Neural cell (in vitro differentiated cells): ENCODE results near the gene TMEM94.

ENCODE experiments used
- CTCF ChIP-seq: fragments of 450-650 bp; IDR thresholded peaks from 2 replicates; pipeline ENCODE4 v1.5.1; 2014; ENCODE audit warnings: antibody characterized with exemption, mild to moderate bottlenecking, moderate library complexity; ENCODE audit not compliant: poor library complexity, severe bottlenecking
- EP300 ChIP-seq: fragments of 450-650 bp; conservative IDR thresholded peaks from 2 replicates; pipeline ENCODE4 v1.6.1; 2014; ENCODE audit warnings: antibody characterized with exemption, mild to moderate bottlenecking, moderate library complexity; ENCODE audit not compliant: poor library complexity, severe bottlenecking
- EZH2 ChIP-seq: fragments of 200-600, 300-800 bp; shearing (Covaris generic), sonication (generic); IDR thresholded peaks from 2 replicates; pipeline ENCODE4 v1.6.1; 2014; ENCODE audit warnings: antibody characterized with exemption, low read length, borderline replicate concordance, mild to moderate bottlenecking; ENCODE audit not compliant: insufficient read depth, poor library complexity, severe bottlenecking
- MXI1 ChIP-seq: fragments of 450-650 bp; conservative IDR thresholded peaks from 2 replicates; pipeline ENCODE4 v1.6.1; 2014; ENCODE audit warnings: antibody characterized with exemption, mild to moderate bottlenecking; ENCODE audit not compliant: poor library complexity, severe bottlenecking
- POLR2AphosphoS5 ChIP-seq: IDR thresholded peaks from 2 replicates; pipeline ENCODE4 v1.6.1; 2012
- RAD21 ChIP-seq: fragments of 450-650 bp; conservative IDR thresholded peaks from 2 replicates; pipeline ENCODE4 v1.6.1; 2014; ENCODE audit warnings: antibody characterized with exemption, mild to moderate bottlenecking, moderate library complexity
- TAF1 ChIP-seq: IDR thresholded peaks from 2 replicates; pipeline ENCODE4 v1.6.1; 2012; ENCODE audit warnings: low read depth

GRCh38 chr17:75474736-75475135 lies 18.3 kb downstream of the TMEM94 start:
- TF ChIP-seq CTCF (no peak), EZH2 (no peak), EP300 (no peak), MXI1 (no peak), POLR2AphosphoS5 (no peak), TAF1 (no peak), RAD21 (no peak)
